Peyer's patch (tissue), 4 donors: ENCODE results near the gene CREB3L2.

Experiments used
- POLR2A ChIP-seq, 2 donors: fragments of 450-650 bp; IDR thresholded peaks; one replicate each; pipeline ENCODE4 v1.5.1; 2017; ENCODE audit warnings: antibody characterized with exemption in 2 of 2, mild to moderate bottlenecking in 2 of 2, moderate library complexity in 2 of 2
- TF ChIP-seq, protein P1 (sequence below), 6 experiments: fragments of 450-650 bp in 4 of 6; fragments of 200-600 bp in 2 of 6; sonication (generic) in 1 of 6; IDR thresholded peaks; one replicate each; pipeline ENCODE4 v1.5.1; 2017 to 2019; ENCODE audit warnings: antibody characterized with exemption in 6 of 6, mild to moderate bottlenecking in 3 of 6, moderate library complexity in 1 of 6

DNA sequence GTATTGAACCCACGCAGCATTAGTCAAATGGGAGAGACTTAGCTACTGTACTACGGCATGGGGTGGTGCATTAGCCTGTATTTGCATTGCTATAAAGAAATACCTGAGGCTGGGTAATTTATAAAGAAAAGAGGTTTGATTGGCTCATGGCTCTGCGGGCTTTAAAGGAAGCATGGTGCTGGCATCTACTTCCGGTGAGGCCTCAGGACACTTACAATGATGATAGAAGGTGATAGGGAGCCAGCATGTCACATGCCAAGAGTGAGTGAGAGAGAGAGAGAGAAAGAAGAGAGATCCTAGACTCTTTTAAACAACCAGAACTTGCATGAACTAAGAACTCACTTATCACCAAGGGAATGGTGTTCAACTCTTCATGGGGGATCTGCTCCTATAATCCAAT lies 27.2 kb upstream of the CREB3L2 start:
- TF ChIP-seq, protein P1, sequence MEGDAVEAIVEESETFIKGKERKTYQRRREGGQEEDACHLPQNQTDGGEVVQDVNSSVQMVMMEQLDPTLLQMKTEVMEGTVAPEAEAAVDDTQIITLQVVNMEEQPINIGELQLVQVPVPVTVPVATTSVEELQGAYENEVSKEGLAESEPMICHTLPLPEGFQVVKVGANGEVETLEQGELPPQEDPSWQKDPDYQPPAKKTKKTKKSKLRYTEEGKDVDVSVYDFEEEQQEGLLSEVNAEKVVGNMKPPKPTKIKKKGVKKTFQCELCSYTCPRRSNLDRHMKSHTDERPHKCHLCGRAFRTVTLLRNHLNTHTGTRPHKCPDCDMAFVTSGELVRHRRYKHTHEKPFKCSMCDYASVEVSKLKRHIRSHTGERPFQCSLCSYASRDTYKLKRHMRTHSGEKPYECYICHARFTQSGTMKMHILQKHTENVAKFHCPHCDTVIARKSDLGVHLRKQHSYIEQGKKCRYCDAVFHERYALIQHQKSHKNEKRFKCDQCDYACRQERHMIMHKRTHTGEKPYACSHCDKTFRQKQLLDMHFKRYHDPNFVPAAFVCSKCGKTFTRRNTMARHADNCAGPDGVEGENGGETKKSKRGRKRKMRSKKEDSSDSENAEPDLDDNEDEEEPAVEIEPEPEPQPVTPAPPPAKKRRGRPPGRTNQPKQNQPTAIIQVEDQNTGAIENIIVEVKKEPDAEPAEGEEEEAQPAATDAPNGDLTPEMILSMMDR (IDR thresholded peaks at IDR 0.05): no peak
- no peak for TF ChIP-seq POLR2A (IDR thresholded peaks at IDR 0.05)
